HG02852 (cell line): Measurements from ENCODE around the gene SF3A1.
"Not testable (repeated sequence)": the region's sequence is repeated elsewhere in the genome, so short reads cannot be mapped to it uniquely, and the experiment has no call there.

Source experiments
- ATAC-seq: cut with Tn5 transposase; IDR thresholded peaks from one replicate; pipeline ENCODE4 v1.9.1; 2021; ENCODE audit warnings: mild to moderate bottlenecking, moderate library complexity; ENCODE audit not compliant: unreplicated experiment

Gene SF3A1, protein sequence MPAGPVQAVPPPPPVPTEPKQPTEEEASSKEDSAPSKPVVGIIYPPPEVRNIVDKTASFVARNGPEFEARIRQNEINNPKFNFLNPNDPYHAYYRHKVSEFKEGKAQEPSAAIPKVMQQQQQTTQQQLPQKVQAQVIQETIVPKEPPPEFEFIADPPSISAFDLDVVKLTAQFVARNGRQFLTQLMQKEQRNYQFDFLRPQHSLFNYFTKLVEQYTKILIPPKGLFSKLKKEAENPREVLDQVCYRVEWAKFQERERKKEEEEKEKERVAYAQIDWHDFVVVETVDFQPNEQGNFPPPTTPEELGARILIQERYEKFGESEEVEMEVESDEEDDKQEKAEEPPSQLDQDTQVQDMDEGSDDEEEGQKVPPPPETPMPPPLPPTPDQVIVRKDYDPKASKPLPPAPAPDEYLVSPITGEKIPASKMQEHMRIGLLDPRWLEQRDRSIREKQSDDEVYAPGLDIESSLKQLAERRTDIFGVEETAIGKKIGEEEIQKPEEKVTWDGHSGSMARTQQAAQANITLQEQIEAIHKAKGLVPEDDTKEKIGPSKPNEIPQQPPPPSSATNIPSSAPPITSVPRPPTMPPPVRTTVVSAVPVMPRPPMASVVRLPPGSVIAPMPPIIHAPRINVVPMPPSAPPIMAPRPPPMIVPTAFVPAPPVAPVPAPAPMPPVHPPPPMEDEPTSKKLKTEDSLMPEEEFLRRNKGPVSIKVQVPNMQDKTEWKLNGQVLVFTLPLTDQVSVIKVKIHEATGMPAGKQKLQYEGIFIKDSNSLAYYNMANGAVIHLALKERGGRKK

DNA sequence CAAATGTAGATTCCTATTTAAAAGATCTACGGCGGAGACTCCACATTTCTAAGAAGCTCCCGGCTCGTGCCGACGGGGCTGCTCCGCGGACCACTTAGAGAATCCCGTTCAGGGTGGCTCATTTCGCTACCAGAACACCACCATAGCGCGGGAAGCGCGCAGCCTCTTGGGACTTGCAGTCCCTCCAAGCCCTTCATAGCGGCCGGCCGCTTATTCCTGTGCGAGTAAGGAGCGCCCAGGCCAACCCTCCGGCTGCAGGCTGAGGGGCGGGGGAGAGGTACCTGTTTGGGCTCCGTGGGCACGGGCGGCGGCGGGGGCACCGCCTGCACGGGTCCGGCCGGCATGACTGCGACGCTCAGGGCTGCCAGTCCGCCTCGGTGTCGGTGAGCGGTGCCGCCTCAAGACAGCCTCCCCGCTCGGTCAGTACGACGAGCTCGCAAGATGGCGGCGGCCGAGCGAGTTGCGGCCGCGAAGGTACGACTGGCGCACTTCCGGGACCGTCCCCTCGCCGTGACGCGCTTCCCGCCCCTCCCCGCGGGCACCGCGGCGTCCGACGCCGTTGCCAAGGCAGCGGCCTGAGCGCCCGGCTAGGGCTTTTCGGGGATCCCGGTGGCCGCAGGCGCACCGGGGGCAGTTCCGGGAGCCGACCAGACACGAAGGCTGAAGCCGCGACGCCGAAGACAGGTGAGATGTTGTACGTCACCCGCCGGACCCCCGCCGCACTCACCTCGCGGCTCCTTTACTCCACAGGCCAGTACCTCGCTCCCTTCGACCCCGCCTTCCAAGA is at the start of gene SF3A1, which contains the start of gene CCDC157:
Gene SF3A1 (minus strand): TSS at position 446 of the 787 bp plus-strand sequence. CDS start 102 bp downstream, at position 344.
Gene CCDC157 (plus strand): TSS at position 559 of the 787 bp plus-strand sequence. CDS start 8,994 bp downstream, outside the sequence.
- peak; percentile 88 for ATAC-seq

DNA sequence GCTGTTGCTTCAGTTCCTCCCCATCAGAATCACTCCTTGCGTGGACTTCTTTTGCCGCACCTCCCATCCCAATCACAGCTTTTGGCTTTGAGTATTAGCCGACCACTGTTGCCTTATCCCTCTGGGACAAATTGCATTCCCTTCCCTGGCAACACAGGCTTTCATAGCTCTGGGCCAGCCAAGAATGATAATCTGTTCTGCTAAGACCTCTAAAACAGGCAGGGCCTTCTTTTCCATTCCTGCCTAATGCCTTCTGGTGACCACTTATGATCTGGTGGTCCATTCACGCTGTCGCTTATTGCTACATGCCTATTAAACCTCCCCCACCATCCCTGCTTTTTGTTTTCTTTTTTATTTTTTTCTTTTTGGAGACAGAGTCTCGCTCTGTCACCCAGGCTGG is 49.7 kb upstream of the SF3A1 start:
- ATAC-seq = no peak

DNA sequence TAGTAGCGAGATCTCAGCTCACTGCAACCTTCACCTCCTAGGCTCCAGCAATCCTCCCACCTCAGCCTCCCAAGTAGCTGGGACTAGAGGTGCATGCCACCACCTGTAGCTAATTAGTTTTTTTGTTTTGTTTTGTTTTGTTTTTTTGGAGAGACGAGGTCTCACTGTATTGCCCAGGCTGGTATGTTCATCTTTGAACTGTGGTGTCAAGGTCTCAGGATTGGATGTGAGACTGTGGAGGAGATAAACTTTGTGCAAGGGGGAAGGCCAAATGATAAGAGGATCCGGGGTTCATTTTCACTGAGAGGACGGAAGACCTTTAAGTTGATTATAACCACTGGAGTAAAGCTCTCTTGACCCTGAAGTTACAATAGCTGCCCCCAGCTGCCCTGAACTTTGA is 49.0 kb upstream of the SF3A1 start:
- ATAC-seq = no peak

DNA sequence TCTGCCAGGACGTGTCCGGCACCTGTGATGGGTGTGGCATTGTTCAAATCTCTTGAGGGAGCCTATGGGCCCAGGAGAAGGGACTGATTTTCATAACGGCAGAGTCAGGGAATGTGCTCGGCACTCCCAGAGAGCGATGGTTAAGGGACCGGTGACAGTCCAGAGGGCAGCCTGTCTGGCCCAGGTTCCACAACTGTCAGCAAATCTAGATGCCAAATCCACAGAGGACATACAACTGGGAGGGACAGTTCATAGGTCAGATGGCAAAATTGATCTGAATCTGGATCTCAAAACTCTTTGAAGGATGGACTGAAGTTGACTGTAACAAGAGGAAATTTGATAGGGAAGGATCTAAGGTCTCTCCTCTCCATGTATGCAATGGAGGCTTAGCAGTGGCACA is 47.6 kb upstream of the SF3A1 start:
- ATAC-seq = no peak

DNA sequence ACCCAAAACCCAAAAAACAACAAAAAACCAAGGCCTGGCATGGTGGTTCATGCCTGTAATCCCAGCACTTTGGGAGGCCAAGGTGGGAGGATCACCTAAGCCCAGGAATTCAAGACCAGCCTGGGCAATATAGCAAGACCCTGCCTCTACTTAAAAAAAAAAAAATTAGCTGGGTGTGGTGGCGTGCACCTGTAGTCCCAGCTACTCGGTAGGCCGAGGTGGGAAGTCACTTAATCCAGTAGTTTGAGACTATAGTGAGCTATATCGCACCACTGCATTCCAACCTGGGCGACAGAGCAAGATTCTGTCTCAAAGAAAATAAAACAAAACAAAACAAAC is 46.0 kb upstream of the SF3A1 start:
- not testable (repeated sequence) for ATAC-seq

DNA sequence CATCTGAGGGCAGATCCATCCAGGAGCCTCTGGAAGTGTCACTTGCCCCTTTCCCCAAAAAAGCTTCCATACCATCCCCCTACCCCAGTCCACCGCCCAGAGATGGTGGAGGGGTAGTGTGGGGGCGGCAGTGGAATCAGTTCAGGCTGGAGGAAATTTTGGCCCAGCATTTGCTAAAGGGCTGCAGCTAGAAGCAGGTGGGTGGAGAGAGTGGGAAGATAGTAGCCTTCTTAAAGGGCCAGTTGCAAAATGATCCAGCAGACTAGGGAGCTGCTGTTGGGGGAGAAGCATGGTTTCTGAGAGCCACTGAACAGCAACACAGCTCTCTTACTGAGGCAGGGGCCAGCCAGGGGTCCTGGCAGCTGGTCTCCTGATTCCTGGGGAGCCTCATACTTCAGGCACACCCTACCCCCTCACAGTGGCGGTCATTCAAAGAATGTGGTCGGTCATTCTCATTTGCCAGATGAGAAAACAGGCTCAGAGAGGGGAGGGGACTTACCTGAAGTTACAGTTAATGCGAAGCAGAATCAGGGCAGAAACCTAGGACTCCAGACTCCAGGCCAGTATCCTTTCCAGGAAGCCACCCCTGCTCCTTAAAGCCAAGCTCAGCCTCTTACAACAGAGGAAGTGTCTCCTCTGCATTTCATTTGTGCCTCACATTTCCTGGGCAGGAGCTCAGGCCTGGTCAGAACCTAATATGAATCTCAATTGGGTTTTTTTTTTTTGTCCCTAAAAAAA is 45.5 kb upstream of the SF3A1 start:
- ATAC-seq = no peak

DNA sequence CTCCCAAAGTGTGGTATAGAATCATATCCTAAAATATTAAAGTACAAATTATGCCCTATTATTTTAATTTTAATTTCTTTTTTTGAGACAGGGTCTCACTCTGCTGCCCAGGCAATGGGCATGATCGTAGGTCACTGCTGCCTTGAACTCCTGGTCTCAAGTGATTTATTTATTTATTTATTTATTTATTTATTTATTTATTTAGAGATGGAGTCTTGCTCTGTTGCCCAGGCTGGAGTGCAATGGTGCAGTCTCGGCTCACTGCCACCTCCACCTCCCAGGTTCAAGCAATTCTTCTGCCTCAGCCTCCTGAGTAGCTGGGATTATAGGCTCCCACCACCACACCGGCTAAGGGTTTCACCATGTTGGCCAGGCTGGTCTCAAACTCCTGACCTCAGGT is 44.3 kb upstream of the SF3A1 start:
- ATAC-seq = not testable (repeated sequence)

DNA sequence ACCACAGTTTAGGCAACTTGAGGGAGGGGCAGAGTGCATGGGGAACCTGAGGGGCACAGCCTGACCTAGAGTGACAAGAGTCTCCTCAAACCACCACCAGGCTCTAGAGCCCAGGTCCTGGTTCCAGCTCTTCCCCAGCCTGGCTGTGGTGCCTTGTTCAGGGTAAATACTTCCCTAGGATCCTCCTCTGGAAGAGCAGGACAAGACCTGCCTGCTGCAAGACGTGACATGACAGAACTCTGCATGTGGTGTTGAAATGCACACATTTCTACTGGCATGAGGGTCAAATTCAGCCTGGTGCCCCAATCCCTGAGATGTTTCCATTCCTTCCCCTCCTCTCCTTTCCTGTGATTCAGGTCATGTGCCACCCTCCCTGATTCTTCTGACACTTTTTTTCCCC is 43.5 kb upstream of the SF3A1 start:
- ATAC-seq = no peak

DNA sequence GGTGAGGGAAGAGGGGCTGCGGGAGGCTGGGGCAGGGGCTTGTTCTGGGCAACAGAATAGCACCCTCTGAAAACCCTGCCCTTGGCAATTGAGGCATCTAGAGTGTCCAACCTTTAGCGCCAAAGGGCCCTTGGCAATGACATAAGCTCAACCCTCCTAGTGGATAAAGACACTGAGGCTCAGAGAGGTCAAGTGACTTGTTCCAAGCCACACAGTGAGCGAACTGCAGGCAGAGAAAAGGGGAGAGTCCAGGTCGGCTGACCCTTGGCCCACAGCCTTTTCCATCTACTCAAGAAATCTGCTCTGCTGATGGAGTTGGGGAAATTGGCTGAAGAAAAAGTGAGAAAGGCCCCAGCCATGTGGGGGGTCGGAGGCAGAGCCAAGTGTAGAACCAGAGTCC is 43.0 kb upstream of the SF3A1 start:
- no peak for ATAC-seq

DNA sequence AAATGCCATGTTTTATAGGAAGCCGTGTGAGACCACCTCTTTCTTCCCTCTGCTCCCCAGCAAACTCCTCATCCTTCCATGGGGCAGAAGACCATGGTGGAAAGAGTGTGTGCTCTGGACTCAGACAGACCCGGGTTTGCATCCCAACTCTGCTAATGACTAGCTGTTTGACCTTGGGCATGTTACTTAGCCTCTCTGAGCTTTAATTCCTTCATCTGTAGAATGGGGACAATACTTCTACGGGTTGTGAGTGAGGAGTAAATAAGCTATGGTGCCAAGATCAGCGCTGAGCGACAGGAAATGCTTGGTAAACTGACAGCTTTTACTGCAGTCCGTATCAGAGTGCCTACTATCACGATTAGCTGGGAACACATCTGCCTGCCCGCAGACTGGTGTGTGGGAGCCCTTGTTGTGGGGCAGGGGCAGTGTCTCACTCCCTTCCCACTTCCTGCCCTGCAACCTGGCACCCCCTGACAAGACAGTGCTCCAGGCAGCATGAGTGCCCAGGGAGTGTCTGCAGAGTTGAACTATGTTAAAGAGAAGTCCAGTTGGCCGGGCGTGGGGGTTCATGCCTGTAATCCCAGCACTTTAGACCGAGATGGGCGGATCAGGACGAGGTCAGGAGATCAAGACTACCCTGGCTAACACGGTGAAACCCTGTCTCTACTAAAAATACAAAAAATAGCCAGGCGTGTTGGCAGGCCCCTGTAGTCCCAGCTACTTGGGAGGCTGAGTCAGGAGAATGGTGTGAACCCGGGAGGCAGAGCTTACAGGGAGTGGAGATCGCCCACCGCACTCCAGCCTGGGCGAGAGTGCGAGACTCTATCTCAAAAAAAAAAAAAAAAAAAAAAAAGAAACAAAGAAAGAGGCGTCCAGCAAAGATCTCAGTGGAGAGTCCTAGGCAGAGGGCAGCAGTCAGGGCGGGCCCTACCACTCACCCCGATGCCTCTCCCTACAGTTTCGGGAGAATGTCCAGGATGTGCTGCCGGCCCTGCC is 42.3 kb upstream of the SF3A1 start:
- ATAC-seq = no peak

DNA sequence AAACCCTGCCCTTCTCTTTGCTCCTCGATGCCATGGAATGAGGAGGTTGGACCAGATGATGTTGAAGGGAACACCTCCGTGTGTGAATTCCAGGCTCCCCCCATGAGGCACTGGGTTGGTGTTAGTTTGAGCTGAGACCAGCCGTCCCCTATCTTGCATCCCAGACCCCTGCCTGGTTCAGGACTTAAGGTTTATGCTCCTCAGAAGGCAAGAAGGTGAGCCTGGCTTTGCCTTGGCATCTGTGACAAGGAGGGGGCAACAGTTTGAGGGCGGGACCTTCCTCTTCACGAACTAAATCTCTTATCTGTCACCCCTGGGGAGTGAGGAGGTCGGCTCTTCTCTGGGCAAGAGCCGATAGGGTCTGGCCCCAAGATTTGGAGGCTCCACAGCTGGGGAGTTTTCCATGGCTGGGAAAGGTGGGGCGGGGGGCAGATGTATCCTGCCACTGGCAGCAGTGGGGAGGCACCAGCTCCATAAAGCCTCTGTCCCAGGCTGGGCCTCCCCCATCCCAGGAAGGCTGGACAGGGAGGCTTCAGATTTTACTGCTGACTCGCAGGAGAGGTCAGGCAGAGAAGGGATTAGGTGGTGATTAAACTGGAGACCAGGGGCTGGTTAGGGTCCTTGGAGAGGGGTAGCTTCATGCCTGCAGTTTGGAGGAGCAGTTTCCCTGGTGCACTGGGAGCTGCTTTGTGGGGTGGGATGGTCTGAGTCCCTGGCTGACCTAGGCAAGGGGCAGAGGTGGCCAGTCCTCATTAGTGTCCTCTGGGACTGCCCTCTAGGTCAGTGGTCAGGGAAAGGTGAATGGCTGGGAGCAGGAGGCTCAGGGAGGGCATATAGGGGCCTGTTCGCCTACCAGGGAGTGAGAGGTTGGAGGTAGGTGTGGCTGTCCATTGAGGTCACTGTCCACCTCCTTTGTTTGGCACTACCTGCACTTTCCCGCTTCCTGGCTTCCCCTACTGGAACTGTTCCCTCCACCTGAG is 41.3 kb upstream of the SF3A1 start:
- no peak for ATAC-seq

DNA sequence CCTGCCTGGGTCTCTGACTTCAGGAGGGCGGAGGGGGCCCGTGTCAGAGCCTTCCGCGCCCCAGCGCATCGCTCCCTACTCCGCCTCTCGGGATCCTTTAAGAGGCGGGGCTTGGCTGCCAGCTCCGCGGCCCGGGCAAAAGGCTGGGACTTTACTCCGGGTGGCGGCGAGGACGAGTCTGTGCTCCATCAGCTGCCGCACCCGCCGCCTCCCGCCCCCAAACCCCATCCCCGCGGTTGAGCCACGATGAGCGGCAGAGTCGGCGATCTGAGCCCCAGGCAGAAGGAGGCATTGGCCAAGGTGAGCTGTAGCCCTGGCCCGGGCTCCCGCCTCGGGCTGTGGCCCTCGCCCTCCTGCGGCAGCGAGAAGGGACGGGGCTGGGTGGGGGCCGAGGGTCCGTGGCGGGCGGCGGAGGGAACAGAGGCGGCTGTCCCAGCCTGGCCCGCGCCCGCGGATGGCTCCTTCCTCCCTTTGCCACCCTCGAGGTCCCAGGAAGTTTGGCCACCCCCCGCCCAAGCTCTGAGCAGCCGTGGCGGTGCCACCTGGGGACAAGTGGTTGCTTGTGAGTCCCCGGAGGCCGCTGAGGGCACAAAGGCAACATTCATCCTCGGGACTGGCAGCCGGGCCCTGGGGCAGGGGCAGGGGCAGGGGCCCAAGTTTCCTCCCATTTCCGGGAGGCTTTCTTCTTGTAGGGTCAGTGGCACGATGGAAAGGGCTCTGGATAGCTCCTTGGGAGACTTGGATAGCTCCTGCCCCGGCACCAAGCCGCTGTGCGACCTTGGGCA is 40.4 kb upstream of the SF3A1 start, which contains the start of gene SEC14L2:
Gene SEC14L2 (plus strand): TSS at position 148 of the 785 bp plus-strand sequence. CDS start 99 bp downstream, at position 247.
- ATAC-seq = no peak

DNA sequence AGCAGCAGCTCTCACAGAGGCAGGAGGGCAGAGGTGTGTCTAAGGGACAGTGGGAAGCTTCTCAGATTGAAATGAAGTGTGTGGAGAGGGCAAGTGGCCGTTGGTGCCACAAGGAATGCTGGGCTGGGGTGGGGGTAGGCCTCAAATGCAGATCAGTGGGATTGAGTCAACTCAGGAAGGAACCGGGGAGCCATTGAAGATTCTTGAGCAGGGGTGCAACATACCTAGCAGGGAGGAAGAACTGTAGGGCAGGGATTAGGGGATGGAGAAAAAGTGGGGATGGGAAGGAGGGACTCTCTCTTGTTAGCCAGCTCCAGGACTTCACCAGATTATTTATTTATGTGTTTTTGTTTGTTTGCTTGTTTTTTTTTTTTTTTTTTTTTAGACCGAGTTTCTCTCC is 37.2 kb upstream of the SF3A1 start:
- ATAC-seq = no peak

DNA sequence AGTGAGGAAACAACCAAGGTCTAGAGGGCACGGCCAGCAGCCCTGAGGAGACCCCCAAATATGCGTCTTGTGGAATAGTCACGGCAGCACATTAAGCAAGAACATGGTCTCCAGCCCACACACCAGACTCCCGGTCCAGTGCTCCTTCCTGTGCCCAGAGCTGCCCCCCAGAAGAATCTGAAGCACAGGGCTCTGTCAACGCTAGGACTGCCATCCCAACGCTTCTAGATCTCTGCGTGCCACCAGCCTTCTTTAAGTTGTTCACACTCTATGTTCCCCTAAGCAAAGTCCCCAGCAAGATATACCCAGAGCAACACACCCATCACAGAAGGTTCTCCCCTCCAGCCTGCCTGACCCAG is 36.6 kb upstream of the SF3A1 start:
- no peak for ATAC-seq

DNA sequence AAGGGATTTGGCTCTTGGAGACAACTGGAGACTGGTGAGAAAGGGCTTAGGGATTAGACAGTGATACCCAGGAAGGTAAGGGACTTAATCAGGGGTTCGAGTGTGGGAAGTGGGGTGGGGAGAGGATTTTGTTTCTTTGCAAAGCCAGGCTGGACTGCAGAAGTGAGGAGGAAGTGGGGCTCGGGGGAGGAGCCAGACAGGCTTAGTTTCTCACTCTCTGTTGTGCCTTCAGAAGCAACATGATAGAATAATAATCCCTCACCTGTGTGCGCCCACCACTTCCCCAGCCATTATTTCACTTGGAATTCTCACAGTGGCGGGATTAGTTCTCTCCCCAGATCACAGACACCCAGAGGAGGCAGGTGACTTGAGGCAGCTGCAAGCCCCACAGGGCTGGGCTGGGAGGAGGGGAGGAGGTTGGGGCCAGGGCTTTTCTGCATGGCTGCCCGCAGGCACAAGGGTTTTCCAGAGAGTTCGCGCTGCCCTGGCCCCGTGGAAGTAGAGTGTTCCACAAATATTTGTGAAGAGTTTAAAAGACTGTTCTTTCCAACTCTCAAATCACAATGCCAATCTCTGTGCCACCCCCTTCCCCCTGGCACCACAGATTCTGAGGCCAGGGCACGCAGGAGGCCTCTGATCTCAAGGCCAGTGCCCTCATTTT is 36.1 kb upstream of the SF3A1 start:
- ATAC-seq = no peak

DNA sequence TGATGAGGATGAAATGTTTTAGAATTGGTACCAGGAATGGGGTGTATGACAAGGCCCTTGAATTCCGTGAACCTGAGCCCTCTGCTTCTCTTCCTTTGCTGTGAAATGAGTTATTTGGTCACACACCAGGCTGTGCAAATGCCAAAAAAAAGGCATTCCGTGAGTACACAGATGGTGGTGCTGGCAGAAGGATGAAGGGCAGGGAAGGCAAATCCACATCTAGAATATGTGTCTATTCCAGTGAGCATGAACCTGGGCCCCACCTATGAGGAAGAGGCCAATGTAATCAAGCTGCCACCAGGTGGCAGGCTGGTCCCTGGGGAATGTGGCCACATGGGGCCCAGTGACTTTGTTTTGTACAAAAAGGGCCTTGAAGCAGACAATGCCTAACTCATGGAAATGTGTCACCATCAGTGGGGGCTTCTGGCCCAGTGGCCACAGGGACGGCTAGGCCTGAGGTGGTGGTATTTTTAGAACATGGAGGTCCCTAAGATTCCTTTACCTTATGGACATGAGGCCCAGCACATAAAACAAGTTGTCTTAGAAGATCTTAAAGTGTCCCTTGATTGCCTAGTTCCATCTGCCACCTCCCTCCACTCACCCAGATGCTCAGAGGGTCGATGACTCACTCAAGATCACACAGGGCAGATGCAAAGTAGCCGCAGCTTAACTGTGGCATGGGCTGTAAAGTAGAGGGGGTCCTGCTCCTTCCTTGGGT is 34.4 kb upstream of the SF3A1 start:
- no peak for ATAC-seq
